Activated naive CD4-positive, alpha-beta T cell (primary cell): ENCODE results near the gene RPAP3.

ENCODE experiments used
- DNase-seq, 4 experiments: peaks; one replicate each; lab custom pipeline; 2025; lab: John Stamatoyannopoulos, UW

Gene RPAP3

DNA sequence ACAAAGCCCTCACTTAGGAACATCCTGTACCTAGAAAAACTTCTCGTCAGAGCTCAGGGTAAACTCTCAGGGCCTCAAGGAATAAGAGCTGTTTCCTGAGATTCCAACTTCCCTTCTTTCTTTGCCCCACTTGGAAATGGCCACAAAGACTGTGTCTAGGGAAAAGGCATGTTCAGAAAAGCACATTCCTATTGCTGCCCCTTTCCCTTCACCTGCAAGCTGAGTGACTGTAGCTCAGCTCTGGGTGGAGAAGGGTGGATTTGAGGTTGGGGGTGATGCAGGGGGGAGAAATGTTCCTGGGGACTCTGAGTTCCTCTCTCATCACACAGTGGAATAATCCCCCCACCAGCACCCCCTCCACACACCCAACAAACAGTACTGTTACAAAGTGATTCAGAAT, 12.7 kb upstream of the RPAP3 start:
- no peak for DNase-seq

DNA sequence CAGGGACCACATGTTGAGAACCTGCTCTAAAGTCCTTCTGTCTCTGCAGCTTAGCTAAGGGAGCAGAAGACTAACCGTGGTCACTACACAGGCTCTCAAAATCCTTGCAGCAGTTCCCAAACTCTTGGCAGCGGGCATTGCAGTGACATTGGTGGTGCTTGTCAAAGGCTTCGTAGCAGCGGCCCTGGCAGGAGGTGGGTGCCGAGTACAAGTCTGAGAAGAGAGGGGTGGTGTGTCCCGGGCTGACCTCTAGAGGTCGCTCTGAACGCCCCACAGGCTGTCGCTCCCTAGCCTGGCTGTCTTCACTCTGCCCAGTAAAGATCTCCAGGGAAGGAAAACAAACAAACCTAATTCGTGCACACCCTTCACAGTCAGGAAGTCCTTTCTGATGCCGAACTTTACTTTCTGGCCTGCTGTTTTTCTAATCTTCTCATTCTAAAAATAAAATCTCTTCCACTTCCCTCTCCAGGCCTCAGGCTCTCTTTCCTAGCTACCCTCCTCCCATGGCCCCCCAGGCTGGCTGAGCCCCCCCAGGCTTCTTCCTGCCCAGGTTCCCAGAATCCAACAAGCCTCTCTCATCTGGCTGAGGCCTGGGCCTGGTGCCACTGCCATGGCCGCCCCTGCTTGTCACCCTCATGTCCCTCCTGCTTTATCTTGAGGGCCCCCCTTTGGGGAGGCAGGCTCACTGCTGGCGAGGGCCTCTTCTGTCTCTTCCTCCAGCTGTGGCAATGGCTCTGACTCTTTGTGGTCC, 11.8 kb upstream of the RPAP3 start:
- DNase-seq, result peak in 3 of 4 experiments; percentile 10 to 34 (median 33)

DNA sequence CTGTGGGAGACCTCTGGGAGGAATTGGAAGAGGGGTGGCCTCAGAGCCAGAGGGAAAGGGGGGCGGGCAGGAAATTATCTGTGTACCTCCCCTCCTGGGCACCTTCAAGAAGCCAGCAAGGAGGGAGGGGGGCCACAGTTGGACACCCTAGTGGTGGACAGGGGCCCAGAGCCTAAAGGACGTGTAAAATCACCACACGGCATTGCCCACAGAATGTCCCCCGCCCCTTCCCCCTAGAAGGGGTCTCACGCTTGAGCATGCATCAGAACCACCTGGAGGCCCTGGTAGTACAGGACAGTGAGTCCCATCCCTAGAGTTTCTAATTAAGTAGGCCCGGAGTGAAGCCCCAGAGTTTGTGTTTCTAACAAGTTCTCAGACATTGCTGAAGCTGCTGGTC, 11.2 kb upstream of the RPAP3 start:
- no peak for DNase-seq

DNA sequence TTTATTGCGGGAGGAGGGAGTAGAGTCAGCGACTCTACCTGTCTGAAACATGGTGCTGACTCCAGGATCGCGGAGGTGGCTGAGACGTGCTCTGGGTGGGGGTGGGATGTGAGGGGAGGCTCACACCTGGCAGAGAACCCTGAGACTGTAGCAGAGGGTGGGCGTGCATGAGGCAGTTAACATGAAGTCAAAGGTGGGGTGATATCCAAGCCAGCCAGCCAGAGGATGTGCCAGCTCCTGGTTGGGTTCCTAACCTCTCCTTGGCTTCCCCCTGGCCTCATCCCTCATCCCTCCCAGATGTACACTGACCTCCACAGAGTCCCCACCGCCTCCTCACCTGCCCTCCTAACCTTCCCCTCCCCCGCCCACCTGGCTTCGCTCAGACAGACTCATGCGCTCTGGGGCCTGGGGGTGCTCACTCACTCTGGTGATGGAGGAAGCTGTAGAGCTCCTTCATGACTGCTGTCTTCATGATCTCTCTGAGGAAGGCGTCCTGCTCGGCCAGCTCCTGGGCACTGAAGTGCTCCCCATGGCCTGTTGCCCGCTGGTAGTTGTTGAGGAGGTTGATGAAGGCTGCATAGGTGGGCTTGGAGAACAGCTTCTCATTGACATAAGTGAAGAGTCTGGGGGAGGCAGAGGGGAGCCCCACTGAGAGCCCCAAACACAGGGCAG, 10.2 kb upstream of the RPAP3 start:
- DNase-seq, result no peak

DNA sequence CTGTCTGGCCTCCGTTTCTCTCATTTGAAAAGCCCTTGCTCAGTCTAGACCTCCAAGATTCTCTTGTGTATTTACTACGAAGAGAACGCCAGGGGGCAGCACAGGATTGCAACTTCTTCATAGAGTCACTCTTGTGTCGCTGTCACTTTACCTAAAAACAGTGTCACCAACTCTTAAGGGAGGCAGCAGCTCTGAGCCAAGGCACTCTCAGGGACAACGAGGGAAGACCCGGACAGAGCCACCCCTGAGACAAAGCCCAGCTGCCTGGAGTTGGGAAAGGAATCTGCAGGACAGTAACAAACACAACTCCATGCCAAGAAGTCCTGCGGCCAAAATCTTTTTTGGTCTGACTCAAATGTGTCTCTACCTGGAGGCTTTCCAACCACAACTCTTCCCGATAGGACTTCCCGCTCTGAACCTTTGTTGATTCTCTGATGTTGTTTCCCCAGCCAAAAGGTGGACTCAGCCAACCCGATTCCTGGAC, 9.6 kb upstream of the RPAP3 start:
- DNase-seq, result peak; percentile 28 to 71 (median 65)

DNA sequence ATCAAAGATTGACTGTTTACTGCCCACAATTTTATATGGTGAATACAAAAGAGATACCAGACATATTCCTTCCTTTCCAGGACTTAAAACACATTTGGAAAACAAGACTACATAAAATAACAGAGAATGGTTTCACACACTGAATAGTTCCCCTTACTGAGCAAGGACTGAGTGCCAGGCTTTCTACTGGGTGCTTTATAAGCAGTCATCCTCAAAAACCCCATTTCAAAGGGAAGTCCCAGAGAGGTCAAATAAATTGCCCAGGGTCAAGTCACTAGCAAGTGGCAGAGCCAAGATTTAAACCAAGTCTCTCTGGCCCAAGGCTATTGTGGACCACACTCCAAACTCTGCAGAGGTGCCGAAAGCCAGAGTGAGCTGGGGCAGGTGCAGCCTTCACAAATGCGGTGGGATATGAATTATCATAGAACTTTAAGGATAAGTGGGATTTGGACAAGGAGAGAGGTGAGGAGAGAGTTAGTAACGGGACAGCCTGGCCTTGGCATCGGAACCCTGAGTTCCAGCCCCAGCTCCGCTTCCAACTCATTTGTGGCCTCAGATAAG, 9.1 kb upstream of the RPAP3 start:
- DNase-seq, result no peak

DNA sequence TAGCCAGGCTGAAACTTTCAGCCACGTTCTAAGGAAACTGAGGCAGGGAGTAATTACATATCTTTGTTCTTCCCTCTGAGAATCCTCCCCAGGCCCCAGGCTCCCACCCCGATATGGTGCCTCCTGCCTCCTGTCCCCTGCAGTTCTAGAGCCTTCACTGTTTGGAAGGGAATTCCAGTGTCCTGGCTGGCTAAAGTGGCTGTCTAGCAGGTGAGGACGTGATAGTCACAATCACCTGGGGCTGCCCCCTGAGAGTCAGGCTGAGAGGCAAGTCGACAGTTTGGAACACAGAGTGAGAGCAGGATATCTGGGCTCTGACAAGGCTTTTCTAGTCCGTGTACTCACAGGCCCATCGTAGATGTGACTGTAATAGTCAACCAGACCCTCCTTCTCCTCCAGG, 6.3 kb upstream of the RPAP3 start:
- no peak for DNase-seq

DNA sequence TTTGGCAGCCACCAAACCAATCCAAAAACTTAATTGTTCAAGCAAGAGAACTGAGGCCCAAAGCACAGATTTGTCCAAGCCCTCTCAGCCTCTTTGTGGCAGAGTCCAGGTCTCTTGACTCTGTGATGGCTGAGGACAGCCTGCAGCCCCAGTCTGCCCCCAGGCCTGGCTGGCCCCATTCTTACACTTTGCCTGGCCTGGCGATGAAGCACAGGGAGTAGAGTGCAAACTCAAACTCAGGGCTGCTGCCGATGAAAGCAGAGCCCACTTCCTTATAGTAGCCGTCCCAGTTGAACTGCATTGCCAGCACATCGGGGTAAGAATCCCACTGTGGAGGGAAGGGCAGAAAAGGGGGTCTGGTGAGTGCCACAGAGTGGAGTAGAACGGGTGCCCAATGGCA, 5.6 kb upstream of the RPAP3 start:
- DNase-seq, result no peak

DNA sequence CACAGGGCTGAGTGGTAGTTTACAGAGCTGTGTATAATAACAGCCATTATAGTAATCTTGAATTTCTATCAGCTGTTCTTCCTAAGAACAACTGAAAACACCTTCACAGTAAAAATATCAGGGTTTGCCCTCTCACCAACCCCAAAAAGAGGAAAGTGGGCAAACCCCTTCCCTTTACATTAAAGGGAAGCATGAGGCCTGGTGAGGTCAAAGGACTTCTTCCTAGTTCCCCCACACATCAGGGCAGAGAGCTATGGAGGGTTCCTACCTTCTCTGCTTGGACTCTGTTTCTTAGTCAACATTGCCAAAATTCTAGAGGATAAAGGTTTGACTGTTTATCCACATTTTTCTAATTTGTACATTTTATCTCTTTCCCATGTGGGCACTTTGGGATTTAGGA, 4.4 kb upstream of the RPAP3 start:
- DNase-seq, result no peak

DNA sequence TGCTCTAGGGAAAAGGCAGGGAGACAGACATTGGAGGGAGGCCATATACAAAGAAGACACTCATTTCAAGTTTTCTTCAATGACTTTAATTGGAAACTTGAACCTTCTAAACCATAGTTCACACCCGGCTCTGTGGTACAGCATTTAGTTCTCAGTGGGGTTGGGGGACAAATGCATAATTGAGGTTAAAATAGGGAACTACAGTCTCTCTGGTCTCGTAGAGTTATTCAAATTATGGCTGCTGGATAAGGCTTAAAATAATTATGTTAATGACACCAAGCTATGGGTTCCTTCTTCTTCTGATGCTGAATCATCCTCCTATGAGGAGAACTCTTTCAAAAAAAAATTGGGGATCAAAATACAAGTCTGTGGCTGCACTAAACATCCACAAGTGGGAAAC, 3.8 kb upstream of the RPAP3 start:
- DNase-seq, result no peak

DNA sequence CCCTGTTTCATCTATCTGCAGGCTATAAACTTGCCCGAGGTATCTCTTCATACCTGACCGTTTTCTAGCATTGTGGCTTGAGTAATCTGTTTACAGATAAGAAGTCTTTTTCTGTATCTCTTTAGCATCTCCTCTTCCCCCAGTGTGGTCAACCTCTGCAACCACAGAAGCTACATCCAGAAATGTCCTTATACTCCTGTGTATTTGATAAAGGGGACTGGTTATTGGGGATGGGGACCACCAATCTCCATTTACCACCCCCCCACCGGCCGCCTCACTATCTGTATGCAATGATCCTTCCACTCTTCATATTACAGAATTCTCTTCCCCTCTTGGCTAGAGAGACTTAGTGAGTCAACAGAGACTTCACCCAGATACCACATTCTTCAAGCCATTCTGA, 3.4 kb upstream of the RPAP3 start:
- DNase-seq, result no peak

DNA sequence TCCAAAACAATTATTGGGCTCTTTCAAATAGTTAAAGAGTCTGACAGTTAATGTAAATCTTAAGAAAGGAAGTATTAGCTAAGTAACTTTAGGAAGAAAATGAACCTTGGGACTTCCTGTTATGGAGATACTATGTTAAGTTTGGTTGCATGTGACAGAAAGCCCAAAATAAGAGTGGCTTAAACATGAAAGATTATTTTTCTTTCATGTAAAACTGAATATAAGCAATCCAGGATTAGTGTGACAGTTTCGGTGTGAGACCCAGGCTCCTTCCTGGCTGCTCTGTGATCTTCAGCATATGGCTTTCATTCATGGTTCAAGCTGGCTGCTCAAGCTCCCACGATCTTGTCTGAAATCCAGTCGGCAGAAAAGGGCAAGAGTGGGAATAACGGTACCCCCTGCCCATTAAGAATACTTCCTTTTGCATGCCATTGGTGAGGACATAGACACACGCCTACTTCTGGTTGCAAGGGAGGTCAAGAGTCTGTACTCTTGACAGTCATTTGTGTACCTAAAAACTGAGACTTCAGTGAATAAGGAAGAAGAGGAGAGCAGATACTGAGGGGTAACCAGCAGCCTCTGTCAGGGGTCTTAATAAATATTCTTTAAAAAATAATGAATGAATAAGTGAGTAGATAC, 2.2 kb upstream of the RPAP3 start:
- no peak for DNase-seq

DNA sequence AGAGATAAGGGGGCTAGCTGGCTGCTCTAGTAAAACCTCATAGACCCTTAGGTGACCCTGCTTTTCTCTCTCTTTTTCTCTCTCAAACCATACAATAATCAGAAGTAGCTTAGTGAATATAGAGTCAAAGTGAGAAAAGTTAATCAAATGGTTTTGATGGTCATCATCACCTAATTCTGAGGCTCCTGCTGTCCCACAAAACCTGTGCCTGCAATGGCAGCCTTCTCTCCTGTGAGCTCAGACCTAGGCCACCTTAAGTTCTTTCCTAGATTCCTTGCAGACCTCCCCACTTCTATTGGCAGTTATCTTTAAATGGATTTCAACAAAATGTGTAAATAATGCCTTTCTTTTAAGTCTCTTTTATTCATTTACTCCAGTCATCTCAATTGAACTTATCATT, 1.5 kb upstream of the RPAP3 start:
- DNase-seq, result no peak

DNA sequence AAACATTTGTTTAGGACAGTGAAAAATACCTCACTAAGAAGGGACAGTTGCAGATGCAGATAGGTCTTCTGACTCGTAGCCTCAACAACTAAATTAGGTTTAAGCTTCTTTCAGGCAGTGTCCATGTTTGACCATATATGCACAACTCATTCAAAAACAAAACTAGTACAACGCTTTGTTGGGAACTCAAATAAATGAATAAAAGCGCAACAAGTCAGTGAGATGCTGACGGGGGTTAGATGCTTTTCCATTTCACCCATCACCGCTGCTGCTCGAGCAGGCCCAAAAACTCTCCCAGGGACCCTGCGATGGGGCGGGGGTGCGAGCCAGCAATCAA, 633 bp downstream of the RPAP3 start:
- DNase-seq, result no peak

DNA sequence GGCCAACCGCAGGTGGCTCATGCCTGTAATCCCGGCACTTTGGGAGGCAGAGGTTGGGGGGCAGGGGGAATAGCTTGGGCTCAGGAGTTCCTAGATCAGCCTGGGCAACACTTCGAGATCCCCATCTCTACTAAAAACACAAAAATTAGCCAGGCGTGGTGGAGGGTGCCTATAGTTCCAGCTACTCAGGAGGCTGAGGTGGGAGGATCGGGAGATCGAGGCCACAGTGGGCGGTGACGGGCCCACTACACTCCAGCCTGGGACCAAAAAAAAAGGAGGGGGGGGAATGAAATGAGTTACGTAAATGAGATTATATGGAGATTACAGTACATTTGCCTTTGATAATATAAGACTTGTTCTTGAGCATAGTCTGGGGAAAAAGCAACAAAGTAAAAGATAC, 1.1 kb downstream of the RPAP3 start:
- no peak for DNase-seq

DNA sequence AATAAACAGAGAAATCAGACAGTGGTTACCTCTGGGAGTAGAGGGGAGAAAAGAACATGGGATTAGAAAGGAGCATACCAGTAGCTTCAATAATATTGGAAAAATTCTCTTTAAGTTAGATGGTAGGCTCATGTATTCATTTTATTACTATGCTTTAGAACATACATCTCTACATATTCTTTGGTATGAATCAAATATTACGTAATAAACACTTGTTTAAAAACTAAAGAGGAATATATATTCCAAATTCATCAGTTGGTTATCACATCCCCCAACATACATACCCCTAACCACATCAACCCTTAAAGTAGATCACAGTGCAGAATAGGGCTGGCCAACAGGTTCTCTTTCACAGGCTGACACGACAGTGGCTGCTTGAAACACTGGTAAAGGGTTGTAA, 5.6 kb downstream of the RPAP3 start:
- no peak for DNase-seq

DNA sequence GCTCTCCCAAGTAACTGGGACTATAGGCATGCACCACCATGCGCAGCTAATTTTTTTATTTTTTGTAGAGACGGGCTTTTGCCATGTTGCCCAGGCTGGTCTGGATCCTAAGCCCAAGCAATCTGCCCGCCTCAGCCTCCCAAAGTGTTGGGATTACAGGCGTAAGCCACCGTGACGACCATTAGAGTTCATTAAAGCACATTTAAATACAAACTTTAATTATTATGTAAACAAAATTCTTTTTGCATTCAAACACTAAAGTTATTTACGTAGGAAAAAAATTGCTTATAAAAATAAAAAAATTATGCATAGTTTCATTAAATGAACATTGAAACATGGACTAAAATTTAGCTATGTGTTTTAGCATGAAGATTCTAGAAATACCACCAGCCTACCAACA, 7.2 kb downstream of the RPAP3 start:
- DNase-seq, result no peak

DNA sequence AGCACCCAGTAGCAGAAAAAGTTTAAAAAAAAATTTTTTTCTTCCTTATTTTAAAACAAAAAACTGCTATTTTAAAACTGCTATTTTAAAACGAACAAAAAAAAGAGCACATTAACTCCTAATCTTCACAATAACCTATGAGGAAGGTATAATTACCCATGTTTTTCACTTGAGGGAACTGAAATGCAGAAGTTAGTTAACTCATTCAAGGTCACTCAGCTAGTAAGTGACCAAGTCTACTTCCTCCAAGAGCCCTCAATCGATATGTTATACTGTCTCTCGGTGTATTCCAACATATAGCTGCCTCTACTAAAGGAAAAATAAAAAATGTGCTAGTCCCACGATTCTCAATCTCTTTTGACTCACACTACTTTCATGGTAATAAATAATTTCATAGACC, 7.8 kb downstream of the RPAP3 start:
- DNase-seq, result no peak

DNA sequence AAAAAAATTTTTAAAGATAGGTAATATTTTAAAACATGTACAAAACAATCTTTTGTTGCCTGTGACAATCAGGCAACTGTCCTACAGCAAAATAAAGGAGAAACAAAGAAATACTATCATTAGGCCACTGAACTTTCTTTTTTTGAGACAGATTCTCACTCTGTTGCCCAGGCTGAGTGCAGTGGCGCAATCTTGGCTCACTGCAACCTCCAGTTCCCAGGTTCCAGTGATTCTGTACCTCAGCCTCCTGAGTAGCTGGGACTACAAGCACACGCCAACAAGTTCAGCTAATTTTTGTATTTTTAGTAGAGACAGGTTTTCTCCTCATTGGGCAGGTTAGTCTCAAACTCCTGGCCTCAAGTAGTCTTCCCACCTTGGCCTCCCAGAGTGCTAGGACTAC, 16.6 kb downstream of the RPAP3 start:
- no peak for DNase-seq

DNA sequence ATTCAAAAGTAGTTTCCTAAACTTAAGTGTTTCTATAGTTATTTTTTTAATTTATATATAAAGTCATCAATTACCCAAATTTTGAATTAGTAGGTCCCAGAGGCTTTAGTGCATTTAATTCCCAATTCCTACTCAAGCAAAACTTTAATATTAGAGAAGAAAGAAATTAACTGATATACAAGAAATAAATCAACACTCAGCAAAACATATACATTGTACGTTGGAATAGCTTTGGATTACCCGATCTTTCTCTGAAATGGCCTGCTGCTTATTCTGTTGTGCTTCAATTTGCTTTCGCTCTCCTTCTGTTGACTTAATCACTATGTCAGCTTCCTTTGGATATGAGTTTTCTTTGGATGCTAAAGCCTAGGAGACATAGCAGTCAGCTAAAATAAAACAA, 18.2 kb downstream of the RPAP3 start:
- no peak for DNase-seq

DNA sequence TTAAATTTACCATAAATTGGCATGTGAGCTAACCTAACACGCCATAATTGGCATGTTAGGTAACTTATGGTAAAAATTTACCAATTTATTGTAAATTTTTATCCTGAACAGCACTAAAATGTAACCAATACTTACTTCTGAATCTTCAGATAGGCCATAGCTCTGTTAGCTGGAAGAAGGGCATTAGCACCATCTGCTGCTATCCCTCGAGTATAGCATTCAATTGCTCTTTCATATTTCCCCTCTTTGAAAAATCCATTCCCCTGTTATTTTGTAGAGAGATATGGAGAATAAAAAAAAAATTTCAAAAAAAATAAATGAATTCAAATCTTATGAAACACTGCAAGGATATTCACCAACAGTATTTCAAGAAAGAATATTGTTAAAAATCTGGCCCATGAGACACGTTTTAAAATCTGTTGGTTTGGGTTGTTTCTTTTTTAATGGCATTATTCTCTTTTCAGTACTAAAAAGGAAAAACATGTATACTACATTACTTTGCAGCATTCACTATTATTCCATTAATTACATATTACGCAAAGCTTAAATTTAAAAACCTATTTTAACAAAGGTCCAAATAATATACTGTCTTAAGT, 19.1 kb downstream of the RPAP3 start:
- DNase-seq, result no peak

DNA sequence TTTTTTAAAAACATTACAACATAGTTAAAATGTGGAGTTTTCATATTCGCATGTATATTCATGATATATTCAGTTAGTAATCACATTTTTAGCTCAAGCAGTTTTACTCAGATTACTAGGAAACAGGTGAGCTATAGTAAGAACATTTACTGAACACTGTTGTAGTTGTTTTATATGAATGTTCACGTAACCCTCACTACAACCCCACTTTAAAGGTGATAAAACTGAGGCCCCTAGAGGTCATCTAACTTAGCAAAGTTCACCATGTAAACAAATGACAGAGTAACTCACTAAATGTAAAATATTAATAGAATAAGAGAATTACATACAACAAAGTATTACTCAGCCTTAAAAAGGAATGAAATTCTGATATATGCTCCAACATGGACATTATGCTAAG, 26.0 kb downstream of the RPAP3 start:
- no peak for DNase-seq

DNA sequence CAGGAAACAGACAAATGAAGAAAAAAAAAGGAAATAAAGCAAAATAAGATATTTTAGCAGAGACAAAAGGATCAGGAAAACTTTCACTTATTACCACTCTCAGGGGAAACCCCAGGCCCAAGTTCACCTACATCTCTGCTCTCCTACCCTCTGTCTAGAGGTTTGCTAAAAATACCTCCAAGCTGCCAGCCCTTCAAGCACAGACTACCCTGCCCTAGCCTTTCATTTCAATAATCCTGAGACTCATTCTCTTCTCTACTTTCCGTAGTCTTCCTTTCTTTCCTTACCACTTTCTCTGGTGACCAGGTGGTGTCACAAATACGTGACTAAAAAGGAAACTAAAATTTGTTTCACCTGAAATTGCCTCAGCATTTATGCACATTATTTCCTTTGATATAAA, 33.8 kb downstream of the RPAP3 start:
- DNase-seq, result no peak
